GM18502 (cell line): ENCODE measurements around the gene NCKAP5.

Experiments used
- ATAC-seq: cut with Tn5 transposase; IDR thresholded peaks from one replicate; pipeline ENCODE4 v1.9.1; 2021; ENCODE audit warnings: mild to moderate bottlenecking; ENCODE audit not compliant: unreplicated experiment, poor library complexity

NCKAP5 gene

DNA sequence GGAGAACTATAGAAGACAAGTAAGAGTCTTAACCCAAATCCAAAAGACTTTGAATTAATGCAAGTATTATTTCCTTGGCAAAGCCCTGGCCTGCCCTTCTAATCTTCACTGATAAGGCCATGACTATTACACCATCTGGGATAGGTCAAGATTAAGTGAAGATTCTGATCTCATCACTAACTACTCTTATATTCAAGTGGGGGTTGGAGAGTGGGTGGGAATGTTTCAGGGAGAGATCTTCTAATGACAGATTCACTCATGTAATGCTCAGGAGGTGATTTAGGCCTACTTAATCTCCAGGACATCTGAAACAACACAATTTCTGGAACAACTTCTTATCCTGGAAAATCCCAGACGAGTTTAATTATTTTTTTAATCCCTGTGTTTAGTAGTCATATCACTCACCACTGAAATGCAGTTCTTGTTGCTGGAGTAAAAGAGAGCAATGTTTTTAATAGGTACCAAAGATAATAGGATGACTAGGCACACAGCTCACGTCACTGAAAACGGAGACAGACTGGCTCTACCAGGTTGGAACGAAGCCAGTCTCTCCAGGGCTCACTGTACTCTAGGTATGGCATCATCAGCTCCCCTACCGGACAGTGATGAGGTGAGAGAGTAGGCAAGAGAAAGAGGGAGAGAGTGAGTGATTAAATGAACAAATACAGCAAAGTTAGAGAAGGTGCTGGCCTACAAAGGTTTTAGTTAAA, 133.1 kb downstream of the NCKAP5 start:
- ATAC-seq, result no peak

DNA sequence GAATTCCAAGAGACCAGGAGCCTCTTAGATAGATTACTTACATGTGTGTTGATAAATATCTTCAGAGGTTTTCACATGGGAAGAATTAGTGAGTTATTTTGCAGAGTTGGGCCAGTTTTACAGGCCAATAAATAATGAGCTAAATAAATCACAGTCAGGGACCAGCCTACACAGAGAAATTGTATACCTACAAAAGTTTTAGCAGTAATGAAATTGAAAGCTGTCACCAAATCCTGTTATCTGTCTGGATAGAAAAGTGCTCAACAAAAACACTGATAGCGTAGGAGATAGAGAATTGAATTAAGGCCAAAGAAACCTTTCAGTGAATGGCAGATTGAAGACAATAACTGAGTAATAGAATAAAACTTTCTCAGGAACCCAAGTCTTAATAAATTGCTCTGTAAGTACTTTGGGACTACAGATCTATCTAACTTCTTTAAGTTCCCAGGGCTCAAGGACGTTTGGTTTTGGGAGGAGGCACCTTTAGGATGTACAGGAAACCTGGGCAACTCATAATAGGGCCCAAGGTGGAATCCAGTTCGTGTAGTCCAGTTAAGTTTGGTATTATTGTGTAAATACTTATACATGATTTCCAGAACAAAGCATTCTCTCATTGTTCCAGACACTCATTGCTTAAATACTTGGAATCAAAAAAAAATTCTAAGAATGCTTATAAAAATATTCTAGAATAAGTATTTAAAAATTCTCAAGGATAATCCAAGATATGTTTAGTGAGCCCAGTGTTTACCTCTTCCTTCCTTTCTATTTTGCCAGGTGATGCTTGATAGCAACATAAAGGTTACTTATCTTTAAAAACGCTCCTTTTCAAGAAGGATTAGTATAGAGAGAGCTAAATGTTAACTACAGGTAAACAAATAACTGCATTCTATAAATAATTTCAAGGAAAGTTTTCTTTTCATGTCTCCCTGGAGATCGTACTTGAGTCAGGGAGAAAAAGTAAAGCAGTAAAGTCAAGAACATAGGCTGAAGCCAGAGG, 134.5 kb downstream of the NCKAP5 start:
- ATAC-seq, result no peak

GRCh38 chr2:133432778-133433177, 135.5 kb downstream of the NCKAP5 start:
- no peak for ATAC-seq

- ATAC-seq, result no peak
These were observed 137.0 kb downstream of the NCKAP5 start for GRCh38 chr2:133431289-133431688.

DNA sequence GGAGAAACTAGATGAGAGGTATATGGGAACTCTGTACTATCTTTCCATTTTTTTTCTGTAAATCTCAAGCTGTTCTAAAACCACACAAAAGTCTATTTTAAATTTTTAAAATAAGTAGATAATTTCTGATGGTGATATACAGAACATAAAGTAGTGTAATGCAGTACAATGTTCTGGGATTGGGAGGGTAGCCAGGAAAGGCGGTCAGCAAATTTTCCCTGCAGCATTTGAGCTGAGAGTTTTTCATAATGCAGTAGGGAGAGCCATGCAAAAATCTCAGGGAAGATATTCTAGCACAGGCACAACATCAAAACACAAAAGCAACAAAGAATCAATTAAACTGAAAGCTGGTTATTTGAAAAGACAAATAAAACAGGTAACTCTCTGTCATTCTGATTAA, 141.5 kb downstream of the NCKAP5 start:
- no peak for ATAC-seq

- ATAC-seq, result no peak
These were observed 142.7 kb downstream of the NCKAP5 start for GRCh38 chr2:133425612-133426011.

- no peak for ATAC-seq
These were observed 143.4 kb downstream of the NCKAP5 start for GRCh38 chr2:133424876-133425275.

GRCh38 chr2:133422931-133423351, 145.3 kb downstream of the NCKAP5 start:
- no peak for ATAC-seq

DNA sequence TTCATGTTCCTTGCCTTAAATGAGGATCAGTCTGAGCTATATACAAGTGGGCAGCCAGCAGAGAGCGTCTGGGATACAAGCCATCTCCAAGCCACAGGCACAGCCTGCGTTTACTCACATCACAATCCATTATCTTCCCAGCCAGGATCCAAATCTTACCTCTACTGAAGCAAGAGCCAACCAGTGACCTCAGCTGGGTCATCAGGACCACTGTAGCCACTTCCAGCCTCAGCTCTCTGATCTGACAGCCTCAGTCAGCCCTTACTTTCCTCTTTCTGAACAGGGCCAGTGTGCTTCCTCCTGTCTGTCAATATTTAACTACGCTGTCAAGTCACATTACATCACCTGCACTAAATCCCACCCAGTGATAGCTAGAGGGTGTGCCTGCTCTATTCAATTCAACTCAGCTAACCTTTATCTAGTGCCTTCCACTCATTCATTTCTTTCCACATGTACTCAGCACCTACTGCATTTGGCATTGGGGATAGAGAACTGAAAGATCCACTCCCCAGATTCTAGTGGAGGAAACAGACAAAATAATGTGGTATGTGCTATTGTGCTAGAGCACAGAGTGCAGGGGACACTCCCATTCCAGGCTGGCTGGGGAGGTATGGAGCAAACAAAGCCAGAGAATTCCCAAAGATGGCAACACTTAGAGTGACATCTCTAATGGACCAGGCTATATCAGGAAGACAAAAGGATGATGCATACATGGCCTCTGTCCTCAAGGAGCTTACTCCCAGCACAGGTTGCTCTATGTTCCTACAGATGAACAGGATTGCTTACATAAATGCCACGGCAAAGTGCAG, 146.5 kb downstream of the NCKAP5 start:
- ATAC-seq, result peak; percentile 87

DNA sequence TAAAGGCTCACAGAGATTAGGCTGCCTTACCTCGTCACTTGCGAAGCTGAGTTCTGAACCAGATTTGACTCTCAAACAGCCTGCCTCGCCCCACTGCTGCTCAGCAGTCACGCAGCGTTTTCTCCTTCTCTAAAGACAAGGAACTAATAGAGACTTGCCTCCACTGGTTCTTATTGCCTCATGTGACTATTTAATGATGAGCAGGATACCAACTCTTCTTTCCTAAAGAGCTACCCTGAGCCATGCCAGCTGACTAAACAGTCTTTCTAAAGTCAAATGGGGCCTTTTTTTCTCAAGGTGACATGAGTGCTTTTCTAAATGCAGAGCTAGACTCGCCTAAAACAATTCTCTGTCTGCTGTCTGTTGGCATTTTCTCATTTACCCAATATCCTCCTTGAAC, 147.5 kb downstream of the NCKAP5 start:
- no peak for ATAC-seq

GRCh38 chr2:133418671-133419070, 149.6 kb downstream of the NCKAP5 start:
- ATAC-seq, result no peak

DNA sequence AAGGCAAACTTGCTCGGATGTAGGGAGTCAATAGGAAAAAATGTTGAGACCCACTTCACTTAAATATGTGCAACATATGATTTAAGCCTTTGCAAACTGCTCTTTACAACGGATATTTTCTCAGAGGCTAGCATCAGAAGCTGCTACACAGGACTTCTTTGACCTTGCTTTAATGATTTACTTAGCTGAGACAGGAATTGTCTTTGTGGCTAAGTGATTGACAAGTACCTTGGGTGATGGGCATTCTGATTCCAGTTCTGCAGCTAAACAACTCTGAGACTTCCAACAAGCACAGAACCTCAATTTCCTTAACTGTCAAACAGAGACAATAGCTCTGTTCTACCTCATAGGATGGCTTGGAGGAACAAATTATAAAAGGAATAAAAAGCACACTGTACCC, 150.2 kb downstream of the NCKAP5 start:
- no peak for ATAC-seq

DNA sequence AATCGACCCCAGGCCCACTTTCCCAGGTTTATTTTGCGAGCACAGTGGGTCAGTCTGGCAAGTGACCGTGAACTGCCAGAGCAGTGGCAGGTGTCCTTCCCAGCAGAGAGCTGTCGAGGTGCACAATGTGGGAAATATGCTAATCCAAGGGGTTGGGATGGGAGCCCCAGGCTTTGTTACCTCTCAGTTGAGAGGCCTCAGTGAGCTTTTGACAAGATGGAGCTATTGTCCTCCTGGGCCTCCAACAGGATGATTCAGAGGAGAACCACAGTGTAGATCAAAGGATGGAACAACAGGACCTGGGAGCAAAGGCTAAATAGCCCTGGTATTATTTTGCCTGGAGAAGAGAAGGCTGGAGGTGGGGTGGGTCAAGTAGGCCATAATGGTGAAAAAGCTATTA, 150.8 kb downstream of the NCKAP5 start:
- no peak for ATAC-seq

DNA sequence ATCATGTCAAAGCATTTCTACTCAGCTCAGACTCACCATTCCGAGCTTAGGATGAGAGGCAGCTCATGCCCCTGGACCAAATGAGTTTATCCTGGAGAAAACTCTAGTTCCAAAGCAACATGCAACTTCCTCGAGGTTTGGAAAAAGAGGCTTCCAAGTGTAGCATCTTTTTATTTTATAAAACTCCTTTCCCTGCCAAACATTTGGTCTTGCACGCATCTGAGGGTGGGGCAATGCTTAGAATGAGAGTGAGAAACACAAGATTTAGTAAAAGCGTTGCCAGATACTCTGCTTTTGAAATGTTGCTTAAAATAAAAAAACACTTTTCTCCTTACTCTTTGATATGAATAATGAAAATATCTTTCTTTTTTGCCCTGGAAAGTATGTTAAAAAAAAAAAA, 151.5 kb downstream of the NCKAP5 start:
- ATAC-seq, result no peak

DNA sequence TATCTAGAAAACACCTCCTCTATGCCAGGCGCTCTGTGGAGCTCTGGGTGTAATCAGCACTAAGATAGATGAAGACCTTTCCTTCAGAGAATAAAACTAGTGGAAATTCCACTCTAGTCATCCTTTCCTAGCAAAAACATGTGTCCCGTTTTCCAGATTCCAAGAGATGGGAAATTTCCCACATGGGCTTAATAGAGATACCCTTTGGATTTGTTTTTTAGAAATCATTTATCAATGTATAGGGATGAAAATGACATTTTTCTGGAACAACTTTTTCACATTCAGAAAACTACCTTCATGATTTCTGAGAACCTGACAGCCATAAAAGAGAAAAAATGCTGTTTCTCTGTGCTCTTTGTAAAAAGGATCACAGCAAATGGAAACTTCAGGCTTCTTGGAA, 152.1 kb downstream of the NCKAP5 start:
- ATAC-seq, result no peak

- ATAC-seq, result no peak
These were observed 152.9 kb downstream of the NCKAP5 start for GRCh38 chr2:133415210-133415876.

DNA sequence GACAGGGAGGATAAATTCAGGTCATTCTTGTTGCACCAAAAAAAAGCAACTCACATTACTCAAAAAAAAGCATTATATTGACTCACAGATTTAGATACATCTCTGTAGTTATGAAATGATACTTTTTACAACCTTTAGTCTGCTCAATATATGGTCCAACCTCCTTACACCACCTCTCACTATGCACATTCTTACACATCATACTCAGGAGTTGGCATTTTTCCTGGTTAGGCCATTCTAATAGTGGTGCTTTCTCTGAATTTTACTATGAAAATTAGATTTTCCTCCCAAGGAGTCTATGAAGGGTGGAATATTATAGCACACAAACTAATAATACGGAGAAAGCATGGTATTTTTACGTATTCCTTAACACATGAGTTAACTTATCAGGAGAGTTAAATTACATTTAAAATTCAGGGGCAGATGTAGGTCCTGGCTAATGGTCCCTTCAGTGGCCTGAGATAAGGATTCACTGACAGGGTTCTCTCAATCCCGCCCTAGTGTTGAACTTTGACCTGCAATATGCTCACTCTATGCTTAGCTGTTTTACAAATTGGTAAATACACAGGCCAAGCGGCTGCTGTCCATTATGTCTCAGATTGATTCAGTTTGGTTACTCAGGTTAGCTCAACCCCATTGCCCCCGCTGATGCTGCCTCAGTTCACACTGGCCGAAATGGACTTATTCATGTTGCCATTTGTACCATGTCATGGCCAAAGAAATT, 153.6 kb downstream of the NCKAP5 start:
- no peak for ATAC-seq

- ATAC-seq, result no peak
These were observed 154.4 kb downstream of the NCKAP5 start for GRCh38 chr2:133413863-133414262.

- no peak for ATAC-seq
These were observed 155.6 kb downstream of the NCKAP5 start for GRCh38 chr2:133412694-133413093.
